Measurements from ENCODE around the gene IDUA.

IDUA gene

DNA sequence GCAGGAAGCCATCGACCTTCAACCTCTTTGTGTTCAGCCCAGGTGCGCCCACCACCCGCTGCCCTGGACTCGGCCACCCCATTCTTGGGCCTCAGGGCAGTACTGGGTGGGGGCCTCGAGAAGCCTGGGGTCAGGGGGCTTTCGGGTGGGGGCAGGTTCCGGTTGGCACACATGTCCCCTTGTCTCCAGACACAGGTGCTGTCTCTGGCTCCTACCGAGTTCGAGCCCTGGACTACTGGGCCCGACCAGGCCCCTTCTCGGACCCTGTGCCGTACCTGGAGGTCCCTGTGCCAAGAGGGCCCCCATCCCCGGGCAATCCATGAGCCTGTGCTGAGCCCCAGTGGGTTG, 17.2 kb downstream of the IDUA start:
- no peak overlapping the region for H3K27ac ChIP-seq
- no peak for TF ChIP-seq ZFX (IDR thresholded peaks at IDR 0.05; ENCODE audit: borderline replicate concordance)
- TF ChIP-seq, protein P1, sequence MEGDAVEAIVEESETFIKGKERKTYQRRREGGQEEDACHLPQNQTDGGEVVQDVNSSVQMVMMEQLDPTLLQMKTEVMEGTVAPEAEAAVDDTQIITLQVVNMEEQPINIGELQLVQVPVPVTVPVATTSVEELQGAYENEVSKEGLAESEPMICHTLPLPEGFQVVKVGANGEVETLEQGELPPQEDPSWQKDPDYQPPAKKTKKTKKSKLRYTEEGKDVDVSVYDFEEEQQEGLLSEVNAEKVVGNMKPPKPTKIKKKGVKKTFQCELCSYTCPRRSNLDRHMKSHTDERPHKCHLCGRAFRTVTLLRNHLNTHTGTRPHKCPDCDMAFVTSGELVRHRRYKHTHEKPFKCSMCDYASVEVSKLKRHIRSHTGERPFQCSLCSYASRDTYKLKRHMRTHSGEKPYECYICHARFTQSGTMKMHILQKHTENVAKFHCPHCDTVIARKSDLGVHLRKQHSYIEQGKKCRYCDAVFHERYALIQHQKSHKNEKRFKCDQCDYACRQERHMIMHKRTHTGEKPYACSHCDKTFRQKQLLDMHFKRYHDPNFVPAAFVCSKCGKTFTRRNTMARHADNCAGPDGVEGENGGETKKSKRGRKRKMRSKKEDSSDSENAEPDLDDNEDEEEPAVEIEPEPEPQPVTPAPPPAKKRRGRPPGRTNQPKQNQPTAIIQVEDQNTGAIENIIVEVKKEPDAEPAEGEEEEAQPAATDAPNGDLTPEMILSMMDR (IDR thresholded peaks at IDR 0.05), result no peak

- no peak overlapping the region for H3K27ac ChIP-seq
- TF ChIP-seq, protein P1 (IDR thresholded peaks at IDR 0.05), result no peak
- TF ChIP-seq ZFX (IDR thresholded peaks at IDR 0.05; ENCODE audit: borderline replicate concordance), result no peak
Observed at GRCh38 chr4:1004557-1005485, 18.0 kb downstream of the IDUA start.

DNA sequence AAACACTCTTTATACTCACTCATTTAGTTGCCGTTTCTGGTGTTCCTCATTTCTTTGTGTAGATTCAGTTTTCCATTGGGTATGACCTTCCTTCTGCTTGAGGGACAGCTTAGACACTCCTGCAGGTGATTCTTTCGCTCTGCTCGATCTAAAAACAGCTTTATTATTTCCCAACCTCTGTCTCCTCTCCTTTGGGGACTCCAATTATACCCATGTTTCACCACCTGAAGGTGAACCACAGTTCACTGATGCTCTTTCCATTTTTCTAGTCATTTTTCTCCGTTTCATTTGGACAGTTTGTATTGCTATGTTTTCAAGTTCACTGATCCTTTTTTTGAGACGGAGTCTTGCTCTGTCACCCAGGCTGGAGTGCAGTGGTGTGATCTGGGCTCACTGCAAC, 20.0 kb downstream of the IDUA start:
- no peak overlapping the region for H3K27ac ChIP-seq

GRCh38 chr4:1008840-1009541, 22.1 kb downstream of the IDUA start:
- TF ChIP-seq, protein P1 (IDR thresholded peaks at IDR 0.05), result no peak
- TF ChIP-seq ZFX (IDR thresholded peaks at IDR 0.05; ENCODE audit: borderline replicate concordance), result no peak
- no peak overlapping the region for H3K27ac ChIP-seq

More for the DNA sequence above, 20.0 kb downstream of the IDUA start:
- TF ChIP-seq, protein P1 (IDR thresholded peaks at IDR 0.05), result no peak
- TF ChIP-seq ZFX (IDR thresholded peaks at IDR 0.05; ENCODE audit: borderline replicate concordance), result no peak

DNA sequence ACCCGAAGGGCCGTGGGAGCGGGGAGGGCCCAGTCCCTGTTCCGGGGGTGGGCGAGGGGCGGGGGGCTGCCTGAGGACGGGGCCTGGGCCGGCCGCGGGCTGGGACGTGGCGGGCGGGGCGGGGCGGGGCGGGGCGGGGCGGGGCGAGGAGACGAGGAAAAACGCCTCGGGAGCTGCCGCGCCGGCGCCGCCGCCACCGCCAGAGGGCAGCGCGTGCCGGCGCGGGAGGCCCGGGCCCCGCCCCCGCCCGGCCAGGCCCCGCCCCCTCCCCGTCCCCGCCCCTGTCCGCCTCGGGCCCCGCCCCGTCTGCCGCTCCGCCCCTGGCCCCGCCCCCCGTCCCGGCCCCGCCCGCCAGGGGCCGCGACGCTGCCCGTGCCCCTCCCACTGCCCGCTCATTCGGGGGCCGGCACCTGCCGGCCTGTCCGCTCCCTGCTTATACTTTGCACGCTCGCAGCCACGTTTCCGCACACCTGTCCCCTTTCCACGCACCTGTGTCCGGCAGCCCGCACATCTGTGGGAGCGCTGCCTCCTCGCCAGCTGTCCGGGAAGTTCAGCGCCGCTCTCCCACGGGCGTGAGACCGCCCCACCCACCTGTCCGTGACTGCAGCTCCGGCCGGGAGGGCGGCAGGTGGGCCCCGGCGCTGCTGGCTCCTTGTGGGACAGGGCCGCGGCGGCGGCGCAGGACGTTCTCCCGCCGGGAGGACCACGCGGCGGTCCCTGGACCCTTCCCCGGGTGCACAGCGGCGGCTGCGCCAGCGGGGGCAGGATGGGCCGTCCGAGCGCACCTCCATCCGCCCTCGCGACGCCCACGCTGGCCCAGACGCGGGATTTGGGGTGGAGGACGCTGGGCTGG, 22.9 kb downstream of the IDUA start:
- TF ChIP-seq ZFX (IDR thresholded peaks at IDR 0.05; ENCODE audit: borderline replicate concordance), result no peak
- TF ChIP-seq, protein P1 (IDR thresholded peaks at IDR 0.05), result no peak
- H3K27ac ChIP-seq, result peak overlapping the region; percentile 69

GRCh38 chr4:1010395-1011021, 23.7 kb downstream of the IDUA start:
- peak overlapping the region; percentile 69 for H3K27ac ChIP-seq
- TF ChIP-seq, protein P1 (IDR thresholded peaks at IDR 0.05), result no peak
- no peak for TF ChIP-seq ZFX (IDR thresholded peaks at IDR 0.05; ENCODE audit: borderline replicate concordance)
